ENCODE results near the gene GLE1.
"Not testable (repeated sequence)": the region's sequence is repeated elsewhere in the genome, so short reads cannot be mapped to it uniquely, and the experiment has no call there.

Gene GLE1

DNA sequence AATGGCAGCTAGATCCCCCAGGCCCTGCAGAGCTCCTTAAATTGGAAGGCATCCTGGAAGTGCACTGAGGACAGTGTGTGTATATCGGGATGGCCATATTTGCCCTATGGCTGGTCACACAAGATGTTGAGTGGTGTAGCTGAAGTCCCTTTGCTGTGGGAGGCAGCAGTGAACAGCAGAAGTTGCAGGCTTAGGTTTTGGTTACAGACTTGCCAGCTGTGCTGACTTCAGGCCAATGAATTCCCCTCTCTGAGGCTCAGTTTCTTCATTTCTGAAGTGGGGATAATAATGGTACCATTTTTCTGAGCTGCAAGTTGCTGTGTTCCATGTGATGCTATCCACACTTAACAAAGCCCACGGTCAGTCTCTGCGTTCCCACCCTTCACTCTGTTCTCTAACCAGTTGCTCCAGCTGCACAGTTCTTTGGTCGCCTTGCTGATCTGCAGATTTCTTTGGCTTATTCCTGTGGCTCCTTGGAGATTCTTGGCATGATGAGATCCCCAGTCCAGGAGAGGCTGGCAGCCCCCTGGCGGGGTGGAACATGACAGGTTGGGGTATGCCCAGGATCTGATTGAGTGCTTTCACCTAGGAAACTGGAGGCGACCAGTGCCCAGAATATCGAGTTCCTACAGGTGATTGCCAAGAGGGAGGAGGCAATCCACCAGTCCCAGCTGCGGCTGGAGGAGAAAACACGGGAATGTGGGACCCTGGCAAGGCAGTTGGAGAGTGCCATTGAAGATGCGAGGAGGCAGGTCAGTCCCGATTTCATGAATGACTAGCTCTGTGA is 6.5 kb upstream of the GLE1 start:
- no peak for FAIRE-seq

DNA sequence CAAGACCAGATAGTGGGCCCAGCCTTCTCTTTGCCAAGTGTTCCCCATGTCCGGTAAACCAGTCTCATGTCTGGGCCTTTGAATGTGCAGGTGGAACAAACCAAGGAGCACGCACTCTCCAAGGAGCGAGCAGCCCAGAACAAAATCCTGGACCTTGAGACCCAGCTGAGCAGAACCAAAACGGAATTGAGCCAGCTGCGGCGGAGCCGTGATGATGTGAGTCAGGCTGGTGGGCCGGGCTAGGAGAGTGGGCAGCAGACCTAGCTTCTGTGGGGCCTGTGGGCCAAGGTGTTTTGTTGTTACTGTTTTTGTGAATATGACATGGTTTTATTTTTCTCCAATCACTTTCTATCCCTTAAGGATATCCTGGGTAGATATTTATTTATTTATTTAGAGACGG is 5.6 kb upstream of the GLE1 start:
- FAIRE-seq = no peak

- no peak for FAIRE-seq
Observed at GRCh38 chr9:128499920-128500319, 4.6 kb upstream of the GLE1 start.

GRCh38 chr9:128503415-128503825 is 1.1 kb upstream of the GLE1 start:
- not testable (repeated sequence) for FAIRE-seq

GRCh38 chr9:128503870-128504269 is 649 bp upstream of the GLE1 start:
- no peak for FAIRE-seq

DNA sequence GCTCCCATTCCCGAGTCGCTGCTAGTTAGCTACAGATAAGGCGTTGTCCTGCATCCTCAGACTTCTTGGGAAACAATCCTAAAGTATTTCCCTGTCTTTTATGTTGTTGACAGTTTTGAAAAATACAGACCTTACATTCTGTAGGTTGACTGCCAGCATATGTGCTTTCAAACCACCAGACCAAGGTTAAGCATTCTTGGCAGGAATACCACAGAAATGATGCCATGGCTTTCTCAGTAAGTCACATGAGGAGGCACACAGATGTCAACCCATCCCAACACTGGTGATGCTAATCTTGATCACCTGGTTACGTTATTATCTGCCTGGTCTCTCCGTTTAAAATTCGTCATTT is 871 bp downstream of the GLE1 start:
- no peak for FAIRE-seq

- FAIRE-seq = not testable (repeated sequence)
Observed at GRCh38 chr9:128505906-128506305, 1.4 kb downstream of the GLE1 start.

DNA sequence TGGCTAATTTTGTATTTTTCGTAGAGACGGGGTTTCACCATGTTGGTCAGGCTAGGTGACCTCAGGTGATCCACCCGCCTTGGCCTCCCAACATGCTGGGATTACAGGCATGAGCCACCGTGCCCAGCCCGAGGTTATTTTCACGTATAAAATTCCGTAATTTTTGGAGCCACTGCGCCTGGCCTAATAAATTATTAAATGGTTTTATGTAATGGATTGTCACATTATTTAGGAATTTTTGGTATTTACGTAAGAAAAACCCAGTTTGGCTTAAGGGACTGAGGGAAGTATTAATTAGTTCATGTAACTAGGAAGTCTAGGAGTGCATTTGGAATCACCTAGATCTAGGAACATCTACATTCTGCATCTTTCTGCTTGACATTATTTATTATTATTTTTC is 8.3 kb downstream of the GLE1 start:
- FAIRE-seq = no peak

DNA sequence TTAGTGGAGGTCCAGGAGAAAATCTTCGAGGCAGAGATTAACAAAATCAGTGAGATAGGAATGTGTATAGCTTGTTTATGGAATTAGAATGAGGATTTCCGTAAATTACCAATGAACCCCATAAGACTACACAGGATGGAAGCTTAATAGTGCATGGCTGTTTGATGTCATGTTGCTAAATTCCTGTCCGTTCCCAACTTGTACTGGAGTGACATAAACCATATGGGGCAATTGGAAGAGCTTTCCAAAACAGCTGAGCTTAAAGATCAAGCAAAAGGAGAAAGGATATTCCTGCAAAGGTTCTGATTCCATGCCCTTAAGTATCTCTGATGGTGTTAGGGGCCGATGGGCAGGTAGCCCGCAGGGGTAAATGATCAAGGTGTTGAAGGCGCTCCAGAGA is 17.4 kb downstream of the GLE1 start:
- no peak for FAIRE-seq

DNA sequence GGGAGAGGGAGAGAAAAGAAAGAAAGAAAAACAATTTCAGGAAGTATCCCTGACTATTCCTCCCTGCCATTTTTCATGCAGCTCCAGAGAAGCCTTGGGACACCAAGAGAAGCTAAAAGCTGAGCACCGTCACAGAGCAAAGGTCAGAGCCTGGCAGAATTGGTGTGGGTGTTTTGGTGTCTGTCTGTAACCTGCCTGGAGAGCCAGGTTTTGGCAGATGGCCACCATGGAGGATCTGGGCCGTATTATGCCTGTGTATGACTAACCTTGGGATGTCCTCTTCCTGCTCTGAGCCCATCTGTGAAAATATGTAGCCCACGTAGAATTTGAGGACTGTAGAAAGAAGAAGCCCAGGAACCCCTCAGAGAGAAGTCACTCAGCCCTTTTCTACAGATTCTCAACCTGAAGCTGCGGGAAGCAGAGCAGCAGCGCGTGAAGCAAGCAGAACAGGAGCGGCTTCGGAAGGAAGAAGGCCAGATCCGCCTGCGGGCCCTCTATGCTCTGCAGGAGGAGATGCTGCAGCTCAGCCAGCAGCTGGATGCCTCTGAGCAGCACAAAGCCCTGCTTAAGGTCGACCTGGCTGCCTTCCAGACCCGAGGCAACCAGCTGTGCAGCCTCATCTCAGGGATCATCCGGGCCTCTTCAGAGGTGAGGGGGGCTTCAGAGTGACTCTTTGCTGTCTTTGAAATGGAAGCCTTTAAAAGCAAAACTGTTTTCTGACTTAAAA is 18.8 kb downstream of the GLE1 start:
- FAIRE-seq = no peak

DNA sequence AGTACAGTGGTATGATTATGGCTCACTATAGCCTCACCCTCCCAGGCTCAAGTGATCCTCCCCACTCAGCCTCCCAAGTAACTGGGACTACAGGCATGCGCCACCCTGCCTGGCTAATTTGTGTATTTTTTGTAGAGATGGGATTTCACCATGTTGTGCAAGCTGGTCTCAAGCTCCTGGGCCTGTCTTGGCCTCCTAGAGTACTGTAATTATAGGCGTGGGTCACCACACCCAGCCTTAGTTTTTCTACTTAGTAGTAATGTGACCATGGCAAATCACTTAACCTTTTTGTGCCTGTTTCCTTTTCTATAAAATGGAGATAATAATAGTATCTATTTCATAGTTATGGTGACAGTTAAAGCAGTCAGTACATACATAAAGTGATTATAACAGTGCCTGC is 22.2 kb downstream of the GLE1 start:
- no peak for FAIRE-seq

DNA sequence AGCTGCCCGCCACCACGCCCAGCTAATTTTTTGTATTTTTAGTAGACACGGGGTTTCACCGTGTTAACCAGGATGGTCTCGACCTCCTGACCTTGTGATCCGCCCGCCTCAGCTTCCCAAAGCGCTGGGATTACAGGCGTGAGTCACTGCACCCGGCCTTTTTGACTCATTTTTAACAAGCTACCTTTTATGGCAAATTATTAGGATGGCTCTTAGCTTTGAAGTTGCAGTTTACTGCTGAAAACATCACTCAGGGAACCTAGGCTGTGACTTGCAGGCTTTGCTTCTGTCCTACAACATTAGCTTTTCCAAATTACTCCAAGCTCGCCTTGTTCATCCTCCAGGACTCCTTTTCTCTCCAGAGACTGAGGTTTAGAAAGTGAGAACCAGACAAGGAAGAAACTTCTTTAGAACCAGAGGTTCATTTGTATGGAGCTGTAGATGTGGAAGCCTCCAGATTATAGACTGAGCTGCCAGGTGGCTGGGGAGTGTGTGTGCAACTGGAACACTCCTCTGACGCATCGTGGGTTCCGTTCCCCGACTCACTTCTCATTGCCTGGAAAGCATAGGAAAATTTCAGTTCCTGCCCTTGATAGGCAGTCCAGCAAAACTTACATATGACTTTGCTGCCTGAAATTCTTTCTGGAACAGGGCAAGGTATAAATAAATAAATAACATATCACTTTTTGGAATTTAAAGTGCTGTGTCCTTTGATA is 24.1 kb downstream of the GLE1 start:
- FAIRE-seq = no peak

- no peak for FAIRE-seq
Observed at GRCh38 chr9:128529191-128529590, 24.7 kb downstream of the GLE1 start.

DNA sequence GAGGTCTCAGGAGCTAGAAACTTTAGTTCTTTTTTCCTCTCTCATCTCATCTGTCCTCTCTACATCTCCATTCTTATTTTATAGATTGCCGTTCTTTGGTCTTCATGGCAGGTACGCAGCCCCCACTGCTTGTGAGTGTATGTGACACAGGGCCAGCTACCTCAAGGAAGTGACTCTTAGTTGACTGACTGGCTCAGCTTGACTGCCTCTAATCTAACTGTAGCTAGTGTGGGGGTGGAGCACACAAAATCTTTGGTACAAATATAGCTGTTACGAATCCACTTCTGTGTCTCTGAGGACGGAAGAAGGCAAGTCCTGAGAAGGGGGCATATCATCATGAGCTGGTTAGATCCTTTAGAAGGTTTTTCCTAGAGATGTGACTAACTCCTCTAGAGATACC is 28.1 kb downstream of the GLE1 start:
- FAIRE-seq = no peak

DNA sequence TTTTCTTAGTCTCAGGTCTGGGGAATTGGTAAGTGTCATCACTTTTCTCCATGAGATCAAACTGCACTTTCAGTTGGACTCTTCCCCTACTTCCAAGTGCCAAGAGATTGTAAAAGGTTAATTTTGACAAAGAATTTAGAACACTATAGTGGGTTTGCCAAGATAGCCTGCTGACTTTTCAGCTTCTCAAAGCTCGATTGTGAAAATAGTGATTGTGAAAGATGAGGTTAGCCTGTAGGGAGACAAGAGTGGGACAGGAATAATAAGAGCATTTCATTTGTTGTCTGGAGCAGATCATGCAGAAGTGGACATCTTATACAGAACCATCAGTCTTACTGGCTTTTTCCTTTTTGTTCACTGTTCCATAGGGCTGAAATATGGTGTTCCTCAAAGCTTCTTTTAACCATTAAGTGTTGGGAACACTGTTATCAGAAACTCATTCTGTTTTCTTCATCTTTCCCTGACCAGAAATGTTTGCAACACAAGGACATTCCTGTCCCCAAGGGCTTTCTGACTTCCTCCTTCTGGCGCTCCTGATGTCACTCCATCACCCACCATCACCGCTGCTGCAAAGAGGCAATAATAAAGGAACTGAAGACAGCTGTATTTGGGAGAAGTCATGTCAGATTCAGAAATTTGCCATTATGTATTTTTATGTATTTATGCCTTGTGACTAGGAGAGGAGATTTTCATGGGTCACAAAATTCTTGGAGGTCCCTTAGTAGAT is 36.3 kb downstream of the GLE1 start:
- no peak for FAIRE-seq

DNA sequence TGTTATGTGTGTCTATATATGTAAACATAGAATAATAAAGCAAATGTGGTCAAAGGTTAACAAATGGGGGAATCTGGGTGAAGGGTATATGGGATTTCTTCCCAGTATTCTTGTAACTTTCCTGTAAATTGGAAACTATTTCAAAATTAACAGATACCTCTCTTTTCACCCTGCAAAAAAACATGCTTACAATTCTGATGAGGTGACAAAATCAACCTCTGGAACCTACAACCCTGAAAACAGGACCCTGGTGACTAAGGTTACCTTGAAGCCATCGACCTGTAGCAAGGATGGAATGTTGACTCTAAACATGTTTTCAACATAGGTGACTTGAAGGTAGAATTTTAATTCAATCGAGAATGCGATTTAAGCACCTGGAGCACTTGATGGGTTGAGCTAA is 42.0 kb downstream of the GLE1 start:
- FAIRE-seq = no peak

DNA sequence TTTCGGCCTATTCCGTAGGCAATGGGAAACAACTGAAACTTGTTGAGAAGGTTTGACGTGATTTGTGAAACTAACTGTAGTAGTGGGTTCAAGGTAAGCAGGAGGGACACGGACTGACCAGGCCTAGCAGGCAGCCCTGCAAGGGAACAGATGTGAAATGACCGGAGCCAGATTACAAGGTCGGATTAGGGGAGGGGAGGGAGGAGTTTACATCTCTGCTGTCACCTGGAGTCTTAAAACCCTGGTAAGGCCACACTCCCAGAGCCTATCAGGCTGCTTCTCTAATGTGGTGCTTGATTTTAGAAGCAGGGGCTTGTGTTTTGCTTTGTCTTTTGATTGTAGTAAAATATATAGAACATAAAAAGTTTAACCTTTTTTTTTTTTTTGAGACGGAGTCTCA is 44.4 kb downstream of the GLE1 start:
- FAIRE-seq = no peak

- no peak for FAIRE-seq
Observed at GRCh38 chr9:128550226-128550625, 45.7 kb downstream of the GLE1 start.

DNA sequence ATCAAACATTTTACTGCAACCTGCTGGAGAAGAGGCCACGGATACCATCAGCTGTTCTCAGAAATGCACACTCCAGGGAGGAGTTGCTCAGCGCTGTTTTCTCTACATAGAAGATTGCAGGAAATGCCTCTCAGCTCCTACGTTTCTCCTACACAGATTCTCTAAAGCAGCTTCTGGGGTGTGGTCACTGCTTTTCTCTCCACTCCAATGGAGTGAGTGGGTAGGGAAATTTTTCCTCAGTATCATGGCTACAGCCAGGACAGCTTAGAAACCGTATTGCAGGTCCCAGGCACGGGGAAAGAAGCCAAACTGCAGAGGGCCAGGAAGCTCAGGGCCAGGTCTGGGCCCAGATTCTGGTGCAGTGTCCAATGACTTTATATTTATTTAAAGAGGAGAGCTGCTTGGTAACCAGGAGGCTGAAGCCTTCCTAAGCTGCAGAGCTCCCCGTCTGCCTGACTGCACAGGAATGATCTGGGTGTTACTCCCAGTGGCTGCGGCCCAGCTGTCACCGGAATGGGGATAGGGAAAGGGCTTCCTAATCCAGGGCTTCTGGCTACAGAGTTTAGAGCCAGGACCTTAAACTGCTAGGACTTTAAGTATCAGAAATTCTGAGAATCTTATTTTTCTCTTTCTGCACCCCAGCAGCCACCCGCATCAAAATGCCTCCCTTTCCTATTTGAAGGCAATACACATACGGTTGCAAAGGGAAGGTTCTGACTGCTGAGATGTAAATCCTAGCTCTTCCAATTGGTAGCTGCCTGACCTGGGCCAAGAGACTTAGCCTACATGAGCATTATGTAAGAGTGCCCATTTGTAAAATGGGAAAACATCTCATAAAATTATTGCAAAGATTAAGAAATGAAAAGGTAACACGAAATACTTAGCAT is 46.5 kb downstream of the GLE1 start:
- no peak for FAIRE-seq

DNA sequence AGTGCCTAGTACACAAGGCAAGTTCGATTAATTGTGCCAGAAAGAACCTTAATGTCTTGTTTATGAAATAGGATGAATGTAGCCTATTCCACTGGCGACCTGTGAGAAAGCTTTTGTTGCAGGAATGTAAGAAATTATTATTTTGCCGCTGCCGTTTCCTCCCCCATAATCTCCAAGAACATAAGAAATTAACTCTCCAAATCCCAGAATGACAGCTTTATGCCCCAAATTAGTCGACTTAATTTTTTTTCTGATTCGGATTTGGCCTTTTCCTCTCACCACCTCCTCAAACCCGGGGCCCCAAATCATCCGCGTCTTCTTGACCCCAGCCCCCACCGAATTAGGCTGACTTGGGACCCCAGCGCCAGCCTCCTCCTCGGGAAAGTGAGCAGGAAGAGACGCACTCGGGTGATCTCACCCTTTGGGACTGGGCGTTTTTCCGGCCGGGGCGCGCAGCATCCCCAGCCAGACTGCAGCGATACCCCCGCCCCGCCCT is 47.2 kb downstream of the GLE1 start:
- no peak for FAIRE-seq

- FAIRE-seq = no peak
Observed at GRCh38 chr9:128552153-128552743, 47.7 kb downstream of the GLE1 start, which contains the start of gene SPTAN1. Gene SPTAN1, plus strand, starts transcription at chr9:128552587. Its CDS starts 14,154 bp downstream, at chr9:128566741.

Measured in TTC549 (cell line).